ENCODE data around the gene EEPD1. TPM values are rescaled to one million over a fixed set of nuclear protein-coding genes. Genes with fewer than 3 reads are reported as not detected.

EEPD1 gene
- polyA plus RNA-seq, 1 of the 3 experiments (the other 2 are of a cell fraction): 5.0 TPM

- TF ChIP-seq CTCF (IDR thresholded peaks at IDR 0.05) (no peak), EP300 (IDR thresholded peaks at IDR 0.05; ENCODE audit: borderline replicate concordance in 1 of 2, low read depth in 1 of 2, low read length in 1 of 2) (no peak), FOXJ3 (CRISPR knock-in tag; IDR thresholded peaks at IDR 0.05) (no peak)
These were observed 11.7 kb upstream of the EEPD1 start (continued) for GRCh38 chr7:36141351-36141750.

GRCh38 chr7:36141850-36142249 lies 11.2 kb upstream of the EEPD1 start:
- no peak overlapping the region for H3K4me3 ChIP-seq (ENCODE audit: low read depth in 2 of 2, low read length in 1 of 2)
- H3K4me2 ChIP-seq: no peak overlapping the region
- POLR2A ChIA-PET: no interaction called here
- no peaks in the 10 kb centered on the region for H3K79me2 ChIP-seq (ENCODE audit: insufficient read depth)
- CTCF ChIA-PET: interaction anchor here (0.8 to 1.6 kb wide), 3 partner anchors 13 to 177 kb away, joined by 4 read pairs; no protein-coding TSS in a partner anchor
- H2AFZ ChIP-seq (ENCODE audit: low read depth): no peak overlapping the region
- 0 out of 2 replicates have a peak, but pooled peaks cover 8% of the 10 kb centered on the region for H3K9me3 ChIP-seq
- H3F3A ChIP-seq (replicated peaks; ENCODE audit: insufficient read depth): no peaks in the 10 kb centered on the region
- H3K27me3 ChIP-seq (ENCODE audit: insufficient read depth): peaks cover 4% of the 10 kb centered on the region
- no peak overlapping the region for H3K27ac ChIP-seq (ENCODE audit: low read depth in 2 of 2, low read length in 1 of 2)
- no peak overlapping the region for H3K9ac ChIP-seq
- H4K20me1 ChIP-seq (ENCODE audit: insufficient read depth): no peaks in the 10 kb centered on the region
- peaks cover 0 to 13% of the 10 kb centered on the region in 2 experiments; a peak in 2 of 4 replicates for H3K4me1 ChIP-seq (ENCODE audit: control insufficient read depth in 1 of 2, insufficient read depth in 2 of 2, low read depth in 1 of 2, low read length in 1 of 2)
- no peak for DNase-seq
- no peak for TF ChIP-seq NFIC (IDR thresholded peaks at IDR 0.05; ENCODE audit: borderline replicate concordance)
- no peak for TF ChIP-seq MXI1 (IDR thresholded peaks at IDR 0.05; ENCODE audit: low read depth, low read length)
- no peak for TF ChIP-seq EP300 (IDR thresholded peaks at IDR 0.05; ENCODE audit: borderline replicate concordance in 1 of 2, low read depth in 1 of 2, low read length in 1 of 2)
- TF ChIP-seq RAD21 (IDR thresholded peaks at IDR 0.05; ENCODE audit: low read length): no peak
- no peak for TF ChIP-seq GATA2 (CRISPR knock-in tag; IDR thresholded peaks at IDR 0.05)
- no peak for TF ChIP-seq POLR2AphosphoS5 (IDR thresholded peaks at IDR 0.05; ENCODE audit: low read depth, low read length)
- TF ChIP-seq TEAD4 (IDR thresholded peaks at IDR 0.05; ENCODE audit: borderline replicate concordance, insufficient read depth): no peak
- no peak for TF ChIP-seq GABPA (IDR thresholded peaks at IDR 0.05; ENCODE audit: low read depth)
- no peak for TF ChIP-seq YY1 (IDR thresholded peaks at IDR 0.05; ENCODE audit: low read depth)
- no peak for TF ChIP-seq EZH2phosphoT487 (IDR thresholded peaks at IDR 0.05; ENCODE audit: borderline replicate concordance, low read depth)
- no peak for TF ChIP-seq RFX5 (IDR thresholded peaks at IDR 0.05; ENCODE audit: low read length)
- no peak for TF ChIP-seq FOXM1 (IDR thresholded peaks at IDR 0.05; ENCODE audit: low read depth)
- H3K36me3 ChIP-seq (replicated peaks in 1 of 2; ENCODE audit: control insufficient read depth in 1 of 2, insufficient read depth in 2 of 2, low read length in 1 of 2): no peaks in the 10 kb centered on the region
- H3K9me2 ChIP-seq: no peaks in the 10 kb centered on the region

GRCh38 chr7:36144189-36144588 lies 8.9 kb upstream of the EEPD1 start:
- DNase-seq: no peak
- CTCF ChIA-PET: interaction anchor here (0.8 to 1.4 kb wide), 2 partner anchors 29 to 159 kb away, joined by 3 to 4 read pairs; no protein-coding TSS in a partner anchor
- Histone ChIP-seq H3K9ac (no peak overlapping the region), H3K4me2 (no peak overlapping the region), H3K4me1 (ENCODE audit: control insufficient read depth in 1 of 2, insufficient read depth in 2 of 2, low read depth in 1 of 2, low read length in 1 of 2) (no peaks in the 10 kb centered on the region; a peak in 1 of 4 replicates), H3K27me3 (ENCODE audit: insufficient read depth) (peaks cover 4% of the 10 kb centered on the region), H3F3A (replicated peaks; ENCODE audit: insufficient read depth) (no peaks in the 10 kb centered on the region), H3K9me2 (no peaks in the 10 kb centered on the region), H3K79me2 (ENCODE audit: insufficient read depth) (no peaks in the 10 kb centered on the region), H3K9me3 (0 out of 2 replicates have a peak, but pooled peaks cover 8% of the 10 kb centered on the region), H4K20me1 (ENCODE audit: insufficient read depth) (no peaks in the 10 kb centered on the region), H3K4me3 (ENCODE audit: low read depth in 2 of 2, low read length in 1 of 2) (no peak overlapping the region), H2AFZ (ENCODE audit: low read depth) (no peak overlapping the region), H3K27ac (ENCODE audit: low read depth in 2 of 2, low read length in 1 of 2) (no peak overlapping the region), H3K36me3 (replicated peaks in 1 of 2; ENCODE audit: control insufficient read depth in 1 of 2, insufficient read depth in 2 of 2, low read length in 1 of 2) (no peaks in the 10 kb centered on the region)
- TF ChIP-seq NFIC (IDR thresholded peaks at IDR 0.05; ENCODE audit: borderline replicate concordance) (no peak), ELF1 (IDR thresholded peaks at IDR 0.05) (no peak), TAF1 (IDR thresholded peaks at IDR 0.05; ENCODE audit: borderline replicate concordance, low read depth, low read length) (no peak), REST (IDR thresholded peaks at IDR 0.05; ENCODE audit: low read depth, low read length) (no peak)
- POLR2A ChIA-PET: no interaction called here

Data from SK-N-SH (cell line).